ENCODE data around the gene KDM1A.
A peak's percentile ranks its signal among the peaks of the same experiment; 100 is the strongest.

Gene KDM1A

DNA sequence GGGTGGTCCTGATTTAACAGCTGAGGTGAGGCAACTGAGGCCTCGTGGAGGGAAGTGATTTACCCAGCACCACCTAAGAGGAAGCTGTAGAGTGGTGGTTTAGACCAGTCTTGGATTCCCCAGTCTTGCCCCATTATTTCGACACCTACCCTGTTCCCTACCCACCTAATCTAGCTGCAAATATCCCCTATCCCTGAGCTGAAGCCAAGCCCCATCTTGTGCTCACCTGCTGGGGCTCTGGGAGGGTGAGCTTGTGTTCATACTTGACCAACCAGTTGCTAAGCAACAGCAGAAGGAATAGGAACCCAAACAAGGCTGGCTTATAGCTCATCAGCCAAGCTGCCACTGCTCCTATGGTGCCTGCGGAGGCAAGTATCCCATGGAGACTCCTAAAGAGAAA is 5.6 kb upstream of the KDM1A start:
- Histone ChIP-seq H3K4me3 (ENCODE audit: low read depth, low read length) (no peak overlapping the region), H3K9me3 (ENCODE audit: severe bottlenecking) (no peaks in the 10 kb centered on the region), H3K36me3 (no peaks in the 10 kb centered on the region), H3K27ac (0 out of 2 replicates have a peak overlapping the region, but pooled peaks have one; percentile 14), H3K27me3 (ENCODE audit: insufficient read depth, low read depth, severe bottlenecking) (no peaks in the 10 kb centered on the region)
- DNase-seq, result peak; percentile 81
- TF ChIP-seq, protein P1, sequence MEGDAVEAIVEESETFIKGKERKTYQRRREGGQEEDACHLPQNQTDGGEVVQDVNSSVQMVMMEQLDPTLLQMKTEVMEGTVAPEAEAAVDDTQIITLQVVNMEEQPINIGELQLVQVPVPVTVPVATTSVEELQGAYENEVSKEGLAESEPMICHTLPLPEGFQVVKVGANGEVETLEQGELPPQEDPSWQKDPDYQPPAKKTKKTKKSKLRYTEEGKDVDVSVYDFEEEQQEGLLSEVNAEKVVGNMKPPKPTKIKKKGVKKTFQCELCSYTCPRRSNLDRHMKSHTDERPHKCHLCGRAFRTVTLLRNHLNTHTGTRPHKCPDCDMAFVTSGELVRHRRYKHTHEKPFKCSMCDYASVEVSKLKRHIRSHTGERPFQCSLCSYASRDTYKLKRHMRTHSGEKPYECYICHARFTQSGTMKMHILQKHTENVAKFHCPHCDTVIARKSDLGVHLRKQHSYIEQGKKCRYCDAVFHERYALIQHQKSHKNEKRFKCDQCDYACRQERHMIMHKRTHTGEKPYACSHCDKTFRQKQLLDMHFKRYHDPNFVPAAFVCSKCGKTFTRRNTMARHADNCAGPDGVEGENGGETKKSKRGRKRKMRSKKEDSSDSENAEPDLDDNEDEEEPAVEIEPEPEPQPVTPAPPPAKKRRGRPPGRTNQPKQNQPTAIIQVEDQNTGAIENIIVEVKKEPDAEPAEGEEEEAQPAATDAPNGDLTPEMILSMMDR (IDR thresholded peaks at IDR 0.05; ENCODE audit: low read depth, low read length), result no peak

DNA sequence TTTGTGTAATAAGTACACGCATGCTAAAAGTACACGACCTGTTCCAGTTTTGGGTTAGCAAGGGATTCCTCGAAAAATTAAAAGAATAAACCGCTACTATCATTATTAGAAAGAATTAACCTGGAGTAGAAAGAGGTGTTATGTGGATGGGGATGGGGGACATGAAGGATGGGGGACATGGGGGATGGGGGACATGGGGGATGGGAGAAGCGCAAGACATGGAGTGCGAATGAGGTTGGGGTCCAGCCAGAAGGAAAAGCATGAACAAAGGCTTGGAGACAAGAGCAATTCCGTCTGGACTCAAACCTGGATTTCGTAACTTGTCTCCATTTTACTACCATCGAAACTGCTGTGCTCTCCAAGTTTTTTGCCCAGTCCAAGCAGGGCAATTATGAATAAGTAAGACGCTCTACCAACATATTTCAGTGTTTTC is 591 bp upstream of the KDM1A start:
- peaks cover 14% of the 10 kb centered on the region for H3K9me3 ChIP-seq (ENCODE audit: severe bottlenecking)
- H3K36me3 ChIP-seq, result peaks cover 28% of the 10 kb centered on the region
- TF ChIP-seq, protein P1 (IDR thresholded peaks at IDR 0.05; ENCODE audit: low read depth, low read length), result no peak
- DNase-seq, result no peak
- H3K27ac ChIP-seq, result peak overlapping the region; percentile 93
- H3K4me3 ChIP-seq (ENCODE audit: low read depth, low read length), result peak overlapping the region; percentile 99
- no peaks in the 10 kb centered on the region for H3K27me3 ChIP-seq (ENCODE audit: insufficient read depth, low read depth, severe bottlenecking)

DNA sequence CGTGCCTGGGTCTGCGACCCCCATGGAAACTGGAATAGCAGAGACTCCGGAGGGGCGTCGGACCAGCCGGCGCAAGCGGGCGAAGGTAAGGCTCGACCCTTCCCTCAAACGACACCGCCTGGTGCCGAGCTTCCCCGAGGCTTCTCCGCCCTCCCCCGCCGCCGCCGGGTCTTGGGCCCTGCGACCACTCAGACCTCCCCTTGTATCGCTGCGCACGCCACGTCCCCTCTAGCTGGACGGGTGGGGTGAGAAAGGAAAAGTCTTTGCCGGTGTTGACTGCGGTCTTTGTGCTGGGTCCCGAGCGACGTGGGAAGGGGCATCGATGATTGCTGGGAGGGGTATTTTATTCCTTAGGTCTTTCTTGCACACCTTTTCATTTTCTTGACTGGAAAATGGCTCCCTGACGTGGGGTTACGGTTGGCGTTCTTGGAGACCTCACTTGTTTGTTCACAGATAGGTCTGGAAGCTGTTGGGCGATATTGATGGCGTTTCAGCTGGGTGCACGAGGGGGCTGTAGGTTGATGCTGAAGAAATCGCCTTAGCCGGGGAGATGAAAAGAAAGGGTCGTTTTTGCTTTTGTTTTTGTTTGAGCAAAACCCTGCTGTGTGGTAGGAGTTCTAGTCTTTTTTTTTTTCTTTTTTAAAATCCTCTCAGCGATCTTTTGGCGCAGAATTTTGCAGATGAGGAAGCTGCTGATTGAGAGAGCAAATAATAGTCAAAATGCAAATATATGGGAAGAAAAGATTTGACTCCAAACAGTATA is 776 bp downstream of the KDM1A start:
- peak overlapping the region; percentile 93 for H3K27ac ChIP-seq
- TF ChIP-seq, protein P1 (IDR thresholded peaks at IDR 0.05; ENCODE audit: low read depth, low read length), result no peak
- peak; percentile 41 for DNase-seq

DNA sequence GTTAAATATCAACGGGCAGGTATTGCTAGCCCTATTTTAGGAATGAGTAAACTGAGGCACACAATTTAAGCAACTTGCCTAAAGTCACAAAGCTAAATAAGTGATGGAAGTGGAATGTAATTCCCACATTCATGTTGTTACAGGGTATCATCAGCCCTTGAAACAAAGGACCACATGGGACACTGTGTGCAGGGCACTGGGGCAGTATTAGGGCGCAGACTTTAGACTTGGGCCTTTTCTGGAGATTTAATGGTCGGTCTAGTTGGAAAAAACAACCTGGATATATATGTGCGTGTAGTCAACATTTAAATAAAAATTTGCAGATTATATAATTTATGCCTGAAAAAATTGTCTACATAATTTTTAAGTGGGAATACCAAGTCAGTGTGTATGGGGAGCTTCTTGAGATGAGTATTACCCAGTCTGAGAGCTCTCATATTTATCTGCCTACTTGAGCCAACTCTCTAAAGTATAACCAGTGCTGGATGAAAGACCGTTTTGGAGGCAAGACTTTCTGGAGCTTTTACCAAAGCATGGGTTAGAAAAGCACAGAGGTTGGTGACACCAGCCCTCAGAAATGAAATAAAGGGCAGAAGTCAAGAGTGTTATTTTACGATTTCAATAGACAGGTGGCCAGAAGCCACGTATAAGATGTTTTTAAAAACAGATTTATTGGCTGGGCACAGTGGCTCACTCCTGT is 1.6 kb downstream of the KDM1A start:
- peak overlapping the region; percentile 93 for H3K27ac ChIP-seq
- H3K4me3 ChIP-seq (ENCODE audit: low read depth, low read length), result peak overlapping the region; percentile 99
- H3K9me3 ChIP-seq (ENCODE audit: severe bottlenecking), result peaks cover 14% of the 10 kb centered on the region
- H3K27me3 ChIP-seq (ENCODE audit: insufficient read depth, low read depth, severe bottlenecking), result no peaks in the 10 kb centered on the region
- peaks cover 28% of the 10 kb centered on the region for H3K36me3 ChIP-seq
- TF ChIP-seq, protein P1 (IDR thresholded peaks at IDR 0.05; ENCODE audit: low read depth, low read length), result no peak
- DNase-seq, result no peak

More for the DNA sequence above, 776 bp downstream of the KDM1A start:
- Histone ChIP-seq H3K9me3 (ENCODE audit: severe bottlenecking) (peaks cover 14% of the 10 kb centered on the region), H3K36me3 (peaks cover 28% of the 10 kb centered on the region), H3K27me3 (ENCODE audit: insufficient read depth, low read depth, severe bottlenecking) (no peaks in the 10 kb centered on the region), H3K4me3 (ENCODE audit: low read depth, low read length) (peak overlapping the region; percentile 99)

DNA sequence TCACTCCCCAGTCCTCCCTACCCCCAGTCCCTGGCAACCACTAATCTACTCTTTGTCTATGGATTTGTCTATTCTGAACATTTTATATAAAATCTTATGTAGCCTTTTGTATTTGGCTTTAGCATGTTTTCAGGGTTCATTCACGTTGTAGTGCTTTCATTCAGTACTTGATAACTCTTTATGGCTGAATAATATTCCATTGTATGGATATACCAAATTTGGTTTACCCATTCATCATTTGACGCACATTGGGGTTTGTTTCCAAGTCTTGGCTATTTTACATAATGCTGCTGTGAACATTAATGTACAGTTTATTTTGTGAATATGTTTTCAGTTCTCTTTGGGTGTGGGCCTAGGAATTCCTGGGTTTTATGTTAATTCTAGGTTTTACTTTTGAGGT is 2.6 kb downstream of the KDM1A start:
- TF ChIP-seq, protein P1 (IDR thresholded peaks at IDR 0.05; ENCODE audit: low read depth, low read length), result no peak
- no peak for DNase-seq
- H3K4me3 ChIP-seq (ENCODE audit: low read depth, low read length), result no peak overlapping the region
- peaks cover 28% of the 10 kb centered on the region for H3K36me3 ChIP-seq
- no peaks in the 10 kb centered on the region for H3K27me3 ChIP-seq (ENCODE audit: insufficient read depth, low read depth, severe bottlenecking)
- no peak overlapping the region for H3K27ac ChIP-seq
- peaks cover 14% of the 10 kb centered on the region for H3K9me3 ChIP-seq (ENCODE audit: severe bottlenecking)

All from WERI-Rb-1 (cell line).